ENCODE measurements around the gene RGS7.
"Not testable (repeated sequence)": the region's sequence is repeated elsewhere in the genome, so short reads cannot be mapped to it uniquely, and the experiment has no call there.

Gene RGS7

DNA sequence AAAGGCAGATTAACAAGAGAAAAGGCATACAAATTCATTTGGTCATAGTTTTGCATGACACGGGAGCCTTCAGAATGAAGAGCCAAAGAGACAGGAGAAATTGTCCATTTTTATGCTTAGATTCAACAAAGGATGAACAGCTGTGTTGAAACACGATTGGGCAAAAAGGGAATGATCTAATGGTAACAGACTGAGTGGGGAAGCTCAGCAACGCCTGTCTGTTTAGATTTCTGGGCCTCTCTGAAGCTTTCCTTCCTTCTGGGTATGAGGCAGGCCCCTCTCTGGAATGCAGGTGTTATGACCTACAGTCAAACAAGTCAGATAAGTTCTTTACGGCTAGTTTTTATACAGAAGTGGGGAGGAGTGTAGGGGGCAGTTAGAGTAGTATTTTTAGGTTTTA is 154.6 kb downstream of the RGS7 start:
- no peak for DNase-seq

DNA sequence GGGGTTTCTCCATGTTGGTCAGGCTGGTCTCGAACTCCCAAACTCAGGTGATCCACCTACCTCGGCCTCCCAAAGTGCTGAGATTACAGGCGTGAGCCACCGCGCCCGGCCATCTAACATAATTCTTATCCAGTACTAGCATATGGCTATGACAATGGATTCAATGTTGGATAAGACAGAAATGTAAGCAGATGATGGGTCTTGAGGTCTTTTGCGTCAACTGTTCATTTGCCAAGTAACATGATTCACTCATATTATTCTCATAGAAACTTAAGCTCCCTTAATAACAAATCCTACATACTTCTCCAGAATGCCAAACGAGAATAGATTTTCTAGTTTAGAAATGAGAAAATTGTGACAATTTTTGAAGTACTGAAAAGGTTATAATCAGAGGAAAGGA is 170.3 kb downstream of the RGS7 start:
- DNase-seq = no peak

DNA sequence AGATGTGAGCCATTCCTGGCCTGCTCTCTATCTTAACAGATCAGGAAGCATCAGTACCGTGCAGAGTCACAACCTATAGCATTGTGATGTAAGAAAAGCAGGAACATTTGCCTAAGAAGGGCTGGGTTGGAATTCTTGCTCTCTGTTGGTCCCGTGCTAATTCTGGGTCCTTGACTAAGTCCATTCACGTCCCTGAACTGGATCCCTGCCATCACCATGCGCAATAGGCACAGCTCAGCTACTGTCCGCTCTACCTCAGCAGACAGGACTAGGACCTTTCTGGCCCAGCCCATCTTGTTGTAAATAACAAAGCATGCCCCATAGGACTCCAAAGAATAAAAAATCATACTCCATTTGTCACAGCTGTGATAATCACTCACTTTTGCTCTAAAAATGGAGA is 175.0 kb downstream of the RGS7 start:
- DNase-seq = no peak

DNA sequence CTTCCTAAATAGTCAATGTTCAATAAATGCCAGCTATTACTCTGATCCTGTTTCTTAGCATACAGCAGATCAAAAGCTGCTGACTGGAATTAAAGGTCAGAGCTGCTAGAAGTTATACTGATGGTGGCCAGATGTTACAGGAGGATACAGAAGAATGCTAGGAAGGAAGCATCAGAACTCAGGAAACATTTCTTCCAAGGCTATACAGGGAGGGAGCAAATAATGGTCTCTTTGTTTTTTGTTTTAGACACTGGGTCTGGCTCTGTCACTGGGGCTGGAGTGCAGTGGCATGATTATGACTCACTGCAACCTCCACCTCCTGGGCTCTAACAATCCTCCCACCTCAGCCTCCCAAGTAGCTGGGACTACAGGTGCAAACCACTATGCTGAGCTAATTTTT is 175.5 kb downstream of the RGS7 start:
- DNase-seq = no peak

DNA sequence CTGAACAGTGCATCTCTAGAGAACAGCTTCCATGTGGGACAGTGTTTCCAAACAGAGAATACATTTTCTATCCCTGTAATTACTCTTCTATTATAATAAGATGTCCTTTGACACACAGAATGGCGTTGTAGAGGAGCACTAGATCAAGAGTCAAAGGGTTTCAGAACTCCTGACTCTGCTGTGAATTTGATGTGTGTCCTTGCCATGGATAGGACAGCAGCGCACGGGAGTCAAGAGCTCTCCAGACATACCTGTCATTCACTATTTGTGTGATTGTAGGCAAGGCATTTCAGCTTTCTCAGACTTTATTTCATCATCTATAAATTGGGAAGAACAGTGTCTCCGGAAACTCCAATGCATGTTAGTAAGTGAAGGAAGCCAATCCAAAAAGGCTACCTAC is 176.4 kb downstream of the RGS7 start:
- DNase-seq = no peak

DNA sequence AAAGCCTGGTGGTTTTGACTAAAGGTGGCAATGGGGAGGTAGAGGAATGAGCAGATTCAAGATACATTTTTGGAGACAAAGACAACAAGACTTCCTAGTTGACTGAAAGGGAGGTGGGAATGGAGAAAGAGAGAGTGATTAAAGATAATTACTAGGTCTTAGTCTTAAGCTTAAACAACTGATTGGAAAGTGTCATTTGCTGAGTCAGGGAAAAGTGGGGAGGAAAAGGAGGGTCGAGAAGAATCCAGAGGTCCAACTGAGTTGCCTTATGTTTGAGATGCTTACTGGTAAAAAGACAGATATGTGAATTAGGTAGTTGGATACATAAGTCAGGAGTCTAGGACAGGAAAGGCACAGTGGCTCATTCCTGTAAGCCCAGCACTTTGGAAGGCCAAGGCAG is 179.3 kb downstream of the RGS7 start:
- DNase-seq = no peak

DNA sequence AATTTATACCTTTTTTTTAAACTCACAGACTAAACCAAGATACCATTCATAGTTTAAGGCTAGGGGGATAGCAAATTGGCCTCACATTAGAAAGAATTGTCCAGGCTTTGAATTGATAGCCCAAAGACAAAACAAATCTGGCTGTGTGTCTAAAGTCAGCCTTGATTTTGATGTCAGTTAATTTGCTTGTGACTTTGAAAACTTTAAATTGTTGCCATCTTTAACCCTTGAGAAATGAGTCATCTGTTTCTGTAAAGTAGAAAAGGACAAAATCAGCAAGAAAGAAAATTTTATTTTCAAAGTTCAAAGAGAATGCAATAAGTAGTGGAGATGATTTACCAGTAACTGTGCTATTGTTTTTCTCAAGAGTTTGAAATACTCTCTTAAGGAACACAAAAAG is 184.5 kb downstream of the RGS7 start:
- DNase-seq = no peak

DNA sequence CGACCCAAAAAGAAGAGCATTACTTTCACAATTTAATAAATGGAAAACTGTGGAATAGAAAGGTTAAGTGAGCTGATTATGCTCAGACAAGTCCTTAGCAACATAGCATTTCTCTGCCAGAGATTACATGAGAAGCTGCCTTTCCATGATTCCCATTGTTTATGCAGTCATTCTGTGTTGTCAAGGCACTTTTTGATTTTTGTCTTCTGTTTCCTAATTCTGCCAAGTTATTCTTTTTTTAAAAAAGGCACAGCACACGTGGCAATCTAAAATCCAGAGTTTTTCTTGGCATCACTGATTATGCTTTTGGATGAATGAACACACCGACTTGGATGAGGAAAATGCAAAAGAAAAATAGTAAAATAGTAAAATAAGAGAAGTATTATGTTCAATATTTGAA is 185.0 kb downstream of the RGS7 start:
- DNase-seq = no peak

DNA sequence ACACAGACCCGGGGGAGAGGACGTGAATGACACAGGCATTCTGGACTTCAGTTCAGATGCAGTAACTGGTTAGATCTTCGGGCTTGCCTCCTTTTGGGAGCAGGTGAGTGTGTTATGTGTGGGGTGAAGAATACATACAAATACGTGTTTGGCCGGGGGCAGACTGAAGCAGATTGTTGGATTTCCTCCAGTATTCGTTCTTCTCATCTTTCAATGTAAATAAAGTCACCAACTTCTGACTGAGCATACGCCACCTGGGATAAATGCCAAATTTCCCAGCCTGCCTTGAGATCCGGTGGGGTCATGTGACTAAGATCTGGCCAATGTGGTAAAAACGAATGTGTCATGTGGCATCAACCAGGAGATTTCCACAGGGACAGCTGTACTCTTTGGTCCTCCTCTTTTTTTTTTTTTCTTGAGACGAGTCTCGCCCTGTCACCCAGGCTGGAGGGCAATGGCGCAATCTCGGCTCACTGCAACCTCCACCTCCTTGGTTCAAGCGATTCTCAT is 189.8 kb downstream of the RGS7 start:
- DNase-seq = no peak

DNA sequence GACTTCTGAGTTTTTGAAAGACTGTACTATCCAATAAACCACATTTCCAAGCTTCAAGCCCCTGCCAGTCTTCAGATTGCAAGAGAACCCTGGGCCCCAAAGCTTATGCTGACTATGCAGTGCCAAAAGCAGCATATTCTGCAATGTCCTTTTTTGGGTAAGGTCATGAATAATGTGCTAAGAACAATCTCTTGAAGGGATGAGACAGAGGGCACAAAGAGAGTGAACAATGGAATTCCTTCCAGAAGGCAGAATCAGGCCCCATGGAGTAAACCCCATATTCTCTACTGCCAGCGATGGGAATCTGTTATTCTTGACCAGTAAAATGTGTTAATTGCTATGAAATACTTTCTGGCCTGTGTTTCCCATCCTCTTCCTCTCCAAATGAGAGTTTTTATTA is 190.4 kb downstream of the RGS7 start:
- DNase-seq = no peak

DNA sequence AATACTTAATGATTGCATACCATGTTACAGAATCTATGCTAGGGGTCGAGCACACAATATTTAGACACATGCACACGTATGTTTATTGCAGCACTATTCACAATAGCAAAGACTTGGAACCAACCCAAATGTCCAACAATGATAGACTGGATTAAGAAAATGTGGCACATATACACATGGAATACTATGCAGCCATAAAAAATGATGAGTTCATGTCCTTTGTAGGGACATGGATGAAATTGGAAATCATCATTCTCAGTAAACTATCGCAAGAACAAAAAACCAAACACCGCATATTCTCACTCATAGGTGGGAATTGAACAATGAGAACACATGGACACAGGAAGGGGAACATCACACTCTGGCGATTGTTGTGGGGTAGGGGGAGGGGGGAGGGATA is 191.7 kb downstream of the RGS7 start:
- DNase-seq = not testable (repeated sequence)

DNA sequence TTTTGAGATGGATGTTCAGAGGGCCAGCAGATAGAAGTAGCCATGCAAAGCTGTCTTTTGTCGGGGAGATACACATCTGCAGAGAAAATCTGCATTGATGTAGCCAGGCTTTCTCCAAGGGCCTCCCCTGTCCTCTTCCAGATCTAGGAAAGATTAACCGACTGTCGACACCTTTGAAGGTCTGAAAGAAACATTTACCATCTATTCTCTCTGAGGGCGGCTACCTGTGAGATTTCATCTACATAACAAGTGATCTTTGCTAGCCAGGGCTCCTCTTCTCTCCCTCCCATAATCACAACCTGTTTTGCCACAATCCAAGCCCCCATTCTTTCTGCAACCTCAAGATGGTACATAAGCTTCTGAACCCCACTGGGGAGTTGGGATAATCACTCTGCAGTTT is 193.6 kb downstream of the RGS7 start:
- no peak for DNase-seq

DNA sequence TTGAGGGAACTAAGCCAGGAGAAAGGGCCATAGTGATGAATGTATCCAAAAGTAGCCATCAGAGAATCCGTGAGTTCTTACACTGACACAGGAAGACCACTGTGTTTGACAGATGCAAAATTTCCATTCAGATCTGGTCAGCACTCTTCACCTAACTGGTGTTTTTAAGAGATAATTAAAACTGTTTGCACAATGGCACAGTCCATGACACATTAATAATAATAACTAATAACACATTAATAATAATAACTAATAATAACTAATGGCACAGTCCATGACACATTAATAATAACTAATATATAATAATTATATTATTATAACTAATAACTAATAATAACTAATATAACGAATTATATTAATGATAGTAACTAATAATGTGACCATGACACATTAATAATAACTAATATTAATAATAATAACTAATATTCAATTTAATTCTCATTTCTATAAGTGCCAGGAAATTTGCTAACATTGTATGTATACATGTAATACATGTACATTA is 195.8 kb downstream of the RGS7 start:
- no peak for DNase-seq

DNA sequence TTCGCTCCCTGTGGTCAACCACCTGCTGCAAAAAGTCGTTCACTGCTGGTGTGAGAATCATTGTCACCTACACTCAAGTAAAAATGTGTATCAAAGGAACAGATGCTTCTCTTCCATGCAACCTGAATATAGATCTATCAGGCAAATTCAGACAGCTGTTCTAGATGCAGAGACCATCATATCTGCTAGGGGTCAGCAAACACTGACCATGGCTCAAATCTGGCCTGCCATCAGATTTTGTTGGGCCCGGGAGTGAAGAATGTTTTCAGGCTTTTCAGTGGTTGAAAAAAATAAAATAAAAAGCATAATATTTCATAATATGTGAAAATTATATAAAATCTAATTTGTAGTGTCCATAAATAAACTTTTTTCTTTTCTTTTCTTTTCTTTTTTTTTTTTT is 199.6 kb downstream of the RGS7 start:
- DNase-seq = no peak

DNA sequence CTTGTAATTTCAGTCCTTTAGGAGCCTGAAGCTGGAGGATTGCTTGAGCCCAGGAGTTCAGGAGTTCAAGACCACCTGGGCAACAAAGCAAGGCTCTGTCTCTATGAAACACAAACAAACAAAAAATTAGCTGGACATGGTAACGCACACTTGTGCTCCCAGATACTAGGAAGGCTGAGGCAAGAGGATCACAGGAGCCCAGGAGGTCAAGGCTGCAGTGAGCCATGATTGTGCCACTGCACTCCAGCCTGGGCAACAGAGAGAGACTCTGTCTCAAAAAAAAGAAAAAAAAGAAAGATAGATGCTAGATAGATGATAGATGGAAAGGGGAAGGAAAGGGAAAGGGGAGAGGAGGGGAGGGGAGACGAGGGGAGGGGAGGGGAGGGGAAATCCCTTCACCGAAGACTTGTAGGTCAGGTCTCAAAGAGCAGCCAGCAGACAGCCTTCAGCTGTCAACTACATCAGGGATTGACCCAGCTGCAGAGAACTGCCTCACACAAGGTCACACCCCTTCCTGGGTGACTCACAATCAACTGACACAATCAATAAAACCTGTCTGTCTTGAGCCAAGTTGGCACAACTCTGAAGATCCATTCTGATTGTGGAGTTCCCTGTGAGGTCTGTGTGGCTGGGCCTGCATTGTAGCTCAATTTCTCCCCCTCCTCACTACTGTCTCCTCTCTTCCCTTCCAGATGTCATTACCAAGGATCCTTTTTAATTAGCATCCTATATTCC is 200.6 kb downstream of the RGS7 start:
- DNase-seq = peak; percentile 20

DNA sequence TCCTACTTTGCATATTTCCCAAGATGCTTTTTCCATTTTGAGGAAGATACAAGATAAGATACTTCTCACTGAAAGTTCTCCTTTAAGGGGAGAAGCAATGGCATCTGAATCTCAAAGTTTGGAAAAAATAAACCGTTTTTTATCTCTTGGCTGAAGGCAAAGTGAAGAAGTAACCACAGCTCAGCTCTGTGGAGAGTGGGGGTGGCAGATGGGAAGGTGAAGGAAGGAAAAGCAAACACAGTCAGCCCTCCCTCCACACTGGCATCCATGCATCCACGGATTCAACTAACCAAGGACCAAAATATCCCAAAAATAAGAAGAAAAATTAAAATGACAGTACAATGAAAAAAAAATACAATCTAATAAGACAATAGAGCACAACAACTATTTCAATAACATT is 211.1 kb downstream of the RGS7 start:
- DNase-seq = no peak

DNA sequence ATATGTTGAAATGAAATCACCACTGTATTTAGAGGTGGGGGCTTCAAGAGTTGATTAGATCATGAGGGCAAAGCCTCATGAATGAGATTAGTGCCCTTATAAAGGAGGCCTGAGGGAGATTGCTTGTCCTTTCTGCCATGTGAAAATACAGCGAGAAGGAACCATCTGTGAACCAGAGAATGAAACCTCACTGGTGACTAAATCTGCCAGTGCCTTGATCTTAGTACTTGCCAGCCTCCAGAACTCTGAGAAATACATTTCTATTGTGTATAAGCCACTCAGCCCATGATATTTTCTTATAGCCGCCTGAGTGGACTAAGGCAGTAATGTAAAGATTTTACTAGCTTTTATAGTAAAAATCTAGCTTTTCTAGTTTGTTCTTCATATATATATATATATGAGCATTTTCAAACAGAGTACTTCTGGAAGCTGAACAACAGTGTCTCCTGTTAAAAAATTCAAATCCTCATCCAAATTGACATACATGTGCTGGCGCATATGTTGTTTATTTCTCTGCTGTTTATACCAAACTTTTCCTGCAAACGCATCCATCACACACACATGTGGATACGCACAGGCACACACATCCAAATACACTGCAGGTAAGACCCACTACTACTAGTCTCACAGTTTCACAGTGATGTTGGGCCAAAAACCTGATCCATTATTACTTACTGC is 213.1 kb downstream of the RGS7 start:
- no peak for DNase-seq

DNA sequence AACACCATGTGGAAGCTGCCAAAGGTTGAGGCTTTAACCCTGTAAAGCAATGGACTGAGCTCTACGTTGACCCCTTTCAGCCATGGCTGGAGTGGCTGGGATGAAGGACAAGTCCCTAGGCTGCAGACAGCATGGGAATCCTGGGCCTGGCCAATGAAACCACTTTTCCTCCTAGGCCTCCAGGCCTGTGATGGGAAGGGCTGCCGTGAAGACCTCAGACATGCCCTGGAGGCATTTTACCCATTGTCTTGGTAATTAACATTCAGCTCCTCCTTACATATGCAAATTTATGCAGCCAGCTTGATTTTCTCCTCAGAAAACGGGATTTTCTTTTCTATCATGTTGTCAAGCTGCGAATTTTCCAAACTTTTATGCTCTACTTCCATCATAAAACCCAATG is 214.5 kb downstream of the RGS7 start:
- DNase-seq = no peak

DNA sequence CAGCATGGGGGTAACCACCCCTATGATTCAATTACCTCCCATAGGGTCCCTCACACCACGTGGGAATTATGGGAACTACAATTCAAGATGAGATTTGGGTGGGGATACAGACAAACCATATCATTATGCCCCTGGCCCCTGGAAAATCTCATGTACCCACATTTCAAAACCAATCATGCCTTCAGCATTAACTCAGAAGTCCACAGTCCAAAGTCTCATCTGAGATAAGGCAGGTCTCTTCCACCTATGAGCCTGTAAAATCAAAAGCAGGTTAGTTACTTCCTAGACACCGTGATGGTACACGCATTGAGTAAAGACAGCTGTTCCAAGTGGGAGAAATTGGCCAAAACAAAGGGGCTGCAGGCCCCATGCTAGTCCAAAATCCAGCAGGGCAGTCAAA is 215.4 kb downstream of the RGS7 start:
- DNase-seq = not testable (repeated sequence)

DNA sequence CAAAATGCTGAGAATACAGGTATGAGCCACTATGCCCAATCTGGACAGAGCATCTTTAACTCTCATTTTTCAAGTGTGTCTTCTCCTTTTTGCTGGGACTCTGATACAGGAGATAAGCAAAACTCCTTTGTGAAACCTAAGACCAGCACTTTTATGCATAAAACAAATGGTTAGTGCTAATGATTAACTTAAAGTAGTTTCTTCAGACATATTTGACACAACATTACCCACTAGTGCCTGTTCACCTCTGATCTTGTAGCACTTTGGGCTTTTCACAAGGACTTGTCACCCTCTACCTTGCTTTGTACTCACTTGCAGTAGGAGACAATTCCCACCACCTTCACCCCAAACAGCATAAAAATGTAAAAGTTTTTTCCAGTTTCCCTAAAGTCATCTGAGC is 216.3 kb downstream of the RGS7 start:
- no peak for DNase-seq

DNA sequence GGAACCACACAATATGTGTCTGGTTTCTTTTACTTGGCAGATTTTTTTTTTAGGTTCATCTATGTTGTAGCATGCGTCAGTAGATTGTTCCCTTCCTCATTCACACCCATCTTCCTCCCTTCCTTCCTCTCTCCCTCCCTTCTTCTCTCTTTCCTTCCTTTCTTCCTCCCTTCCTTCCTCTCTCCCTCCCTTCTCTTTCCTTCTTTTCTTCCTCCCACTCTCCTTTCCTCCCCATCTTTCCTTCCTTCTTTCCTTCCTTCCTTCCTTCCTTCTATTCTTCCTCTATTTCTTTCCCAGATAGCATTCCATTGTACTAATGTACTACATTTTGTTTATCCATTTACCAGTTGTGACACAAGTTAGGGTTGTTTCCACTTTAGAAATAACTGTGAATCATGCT is 218.0 kb downstream of the RGS7 start:
- no peak for DNase-seq

DNA sequence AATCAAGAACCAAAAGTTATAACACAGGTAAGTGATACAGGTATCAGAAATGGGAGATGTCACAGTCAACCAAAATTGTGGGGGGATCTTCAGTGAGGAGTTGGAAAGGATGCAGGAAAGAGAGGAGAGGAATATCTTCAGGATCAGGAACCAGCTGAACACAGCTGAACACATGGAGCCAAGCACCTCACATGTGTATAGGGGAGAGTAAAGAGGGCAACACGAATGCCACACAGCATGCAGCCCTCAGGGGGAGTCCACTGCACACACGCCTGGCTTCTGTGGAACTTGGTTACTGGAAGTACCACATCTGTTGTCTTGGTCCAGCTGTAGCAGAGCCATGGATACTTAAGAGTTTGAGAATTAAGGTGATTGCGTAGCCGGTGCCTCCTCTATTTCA is 218.8 kb downstream of the RGS7 start:
- no peak for DNase-seq

DNA sequence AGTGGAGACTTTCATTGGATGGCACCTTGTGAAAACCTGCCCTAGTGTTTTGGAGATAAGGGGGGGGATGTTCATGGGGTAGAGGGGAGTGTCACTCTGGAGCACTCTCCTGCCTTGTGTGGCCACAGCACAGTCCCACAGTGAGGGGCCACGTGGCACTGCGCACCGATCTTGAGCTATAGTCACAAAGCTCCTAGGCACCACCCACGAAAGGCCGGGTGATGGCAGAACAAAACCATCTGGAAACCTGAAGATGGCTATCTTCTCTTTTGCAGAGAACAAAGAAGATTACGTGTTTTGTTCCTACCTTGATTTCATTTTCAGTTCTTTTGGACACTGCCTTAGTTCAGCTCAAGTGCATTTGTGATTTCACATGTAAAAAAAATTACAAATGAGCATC is 220.6 kb downstream of the RGS7 start:
- DNase-seq = no peak

DNA sequence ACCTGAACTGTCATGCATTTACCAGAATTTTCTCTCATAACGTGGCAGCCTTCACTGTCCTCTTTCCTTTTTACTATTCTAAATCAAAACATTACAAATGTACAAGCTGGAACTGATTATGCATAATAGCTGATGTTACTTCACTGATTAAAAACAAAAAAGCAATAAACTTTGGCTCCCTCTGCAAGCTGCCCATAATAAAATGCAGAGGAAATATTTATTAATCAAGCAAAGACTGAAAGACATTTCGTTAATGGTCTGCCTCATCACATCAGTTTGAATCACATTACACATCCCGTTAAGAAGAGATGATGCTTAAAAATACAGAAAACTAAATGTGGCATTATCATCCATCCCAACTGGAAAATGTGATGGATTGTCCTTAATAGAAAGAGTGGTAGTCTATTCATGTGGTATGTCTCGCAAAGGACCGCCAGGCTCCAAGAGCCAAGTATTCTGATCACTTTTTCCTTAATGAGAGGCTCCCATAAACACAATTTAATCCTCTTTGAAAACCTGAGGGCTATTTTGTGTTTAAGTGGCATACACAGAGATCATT is 225.3 kb downstream of the RGS7 start:
- no peak for DNase-seq

Data from kidney glomerular epithelial cell (primary cell).